A549 (cell line): ENCODE results near the gene ALAS2. TPM values are rescaled to one million over a fixed set of nuclear protein-coding genes. Genes with fewer than 3 reads are reported as not detected.

Source experiments
- ATAC-seq, 2 experiments: fragments of 200-7000 bp in 1 of 2; fragments of >200 bp in 1 of 2; cut with Nextera tagmentation in 1 of 2; cut with Tn5 transposase in 1 of 2; 3 replicates each; pipeline versions ENCODE4 v1.8.0 to v1.9.1; 2018 to 2020; ENCODE audit warnings: mild to moderate bottlenecking in 1 of 2, moderate library complexity in 1 of 2
- CTCF ChIA-PET: fragments of 300-600 bp; sonication (Branson Sonifier 250); formaldehyde crosslinking; extraction: SDS; loops from one replicate; lab custom pipeline; 2021; ENCODE audit warnings: antibody characterized with exemption, inconsistent platforms; lab: Yijun Ruan, JAX
- POLR2A ChIA-PET: fragments of 350-600 bp; formaldehyde crosslinking; extraction: SDS; loops from one replicate; lab custom pipeline; 2021; ENCODE audit warnings: antibody characterized with exemption, inconsistent platforms; lab: Yijun Ruan, JAX
- DNase-seq, 2 experiments: peaks; one replicate each; pipeline versions ENCODE4 v3.0.0 to v3.0.0-alpha.2; 2011 to 2016; ENCODE audit warnings: low read depth in 1 of 2, low spot score in 1 of 2
- FAIRE-seq: peaks from 2 replicates; lab custom pipeline; 2011; peaks lifted over from hg19 to GRCh38; lab: Jason Lieb, UNC
- H3K27ac ChIP-seq, 2 experiments: fragments of >200 bp; sonication (Bioruptor Twin); formaldehyde crosslinking; 3 replicates each; pipeline ENCODE4 v1.5.1; 2016 to 2017
- H3K4me1 ChIP-seq: fragments of >200 bp; sonication (Bioruptor Twin); formaldehyde crosslinking; 3 replicates; pipeline ENCODE4 v1.6.1; 2016
- H3K4me2 ChIP-seq: fragments of >200 bp; sonication (Bioruptor Twin); formaldehyde crosslinking; 3 replicates; pipeline ENCODE4 v1.6.1; 2016
- H3K4me3 ChIP-seq: fragments of >200 bp; sonication (Bioruptor Twin); formaldehyde crosslinking; 3 replicates; pipeline ENCODE4 v1.5.1; 2016
- H3K9me3 ChIP-seq: fragments of >200 bp; sonication (Bioruptor Twin); formaldehyde crosslinking; 3 replicates; pipeline ENCODE4 v1.6.1; 2016
- BHLHE40 ChIP-seq: IDR thresholded peaks from 2 replicates; pipeline ENCODE4 v1.6.1; 2012; ENCODE audit warnings: low read depth, low read length, inconsistent platforms
- CBX2 ChIP-seq: fragments of 200-600 bp; sonication (generic); IDR thresholded peaks from 2 replicates; pipeline ENCODE4 v1.6.1; 2016; ENCODE audit warnings: low read depth, mild to moderate bottlenecking, borderline replicate concordance
- CEBPB ChIP-seq, 2 experiments: fragments of >200 bp in 1 of 2; sonication (Bioruptor Twin) in 1 of 2; formaldehyde crosslinking in 1 of 2; IDR thresholded peaks; 2 replicates each; pipeline ENCODE4 v1.6.1; 2012 to 2016
- CHD4 ChIP-seq: fragments of 200-600 bp; sonication (generic); IDR thresholded peaks from 2 replicates; pipeline ENCODE4 v1.6.1; 2016; ENCODE audit warnings: antibody characterized with exemption, mild to moderate bottlenecking, borderline replicate concordance
- EHF ChIP-seq: fragments of 250-450 bp; sonication (Bioruptor Pico); IDR thresholded peaks from 2 replicates; pipeline ENCODE4 v1.5.0; 2020; ENCODE audit warnings: mild to moderate bottlenecking
- EHMT2 ChIP-seq: fragments of 200-600 bp; sonication (generic); IDR thresholded peaks from 2 replicates; pipeline ENCODE4 v1.6.1; 2016; ENCODE audit warnings: antibody characterized with exemption, low read depth, mild to moderate bottlenecking, moderate library complexity
- ESRRA ChIP-seq: fragments of 150-350 bp; IDR thresholded peaks from 2 replicates; pipeline ENCODE4 v1.6.1; 2014; ENCODE audit warnings: mild to moderate bottlenecking, low read length, borderline replicate concordance
- FOXS1 ChIP-seq: fragments of 250-450 bp; sonication (Bioruptor Pico); IDR thresholded peaks from 2 replicates; pipeline ENCODE4 v1.5.0; 2020; ENCODE audit warnings: mild to moderate bottlenecking, moderate library complexity
- HOXA7 ChIP-seq: fragments of 250-450 bp; sonication (Bioruptor Pico); IDR thresholded peaks from 2 replicates; pipeline ENCODE4 v1.5.0; 2020; ENCODE audit warnings: mild to moderate bottlenecking, moderate library complexity
- HOXB5 ChIP-seq: fragments of 250-450 bp; sonication (Bioruptor Pico); IDR thresholded peaks from 2 replicates; pipeline ENCODE4 v1.5.0; 2020; ENCODE audit warnings: mild to moderate bottlenecking, moderate library complexity
- JUN ChIP-seq, 2 experiments: fragments of >200 bp; sonication (Bioruptor Twin); formaldehyde crosslinking; IDR thresholded peaks; 2 replicates in 1 of 2; 3 replicates in 1 of 2; pipeline ENCODE4 v1.6.1; 2016 to 2017
- KDM1A ChIP-seq: fragments of 200-600 bp; sonication (generic); IDR thresholded peaks from 2 replicates; pipeline ENCODE4 v1.6.1; 2016; ENCODE audit warnings: low read depth, mild to moderate bottlenecking
- MAFK ChIP-seq: fragments of 450-650 bp; IDR thresholded peaks from 2 replicates; pipeline ENCODE4 v1.6.1; 2014; ENCODE audit not compliant: partially characterized antibody
- MAZ ChIP-seq: fragments of 150-350 bp; IDR thresholded peaks from 2 replicates; pipeline ENCODE4 v1.6.1; 2014; ENCODE audit warnings: antibody characterized with exemption, low read depth, low read length, borderline replicate concordance
- MYC ChIP-seq: IDR thresholded peaks from 2 replicates; pipeline ENCODE4 v1.6.1; 2012; ENCODE audit warnings: mild to moderate bottlenecking, inconsistent platforms, low read length, improper control_type of control experiment, borderline replicate concordance
- NFE2L2 ChIP-seq: fragments of 150-350 bp; conservative IDR thresholded peaks from 2 replicates; pipeline ENCODE4 v1.6.1; 2014; ENCODE audit warnings: low read length
- POLR2AphosphoS2 ChIP-seq: conservative IDR thresholded peaks from 2 replicates; pipeline ENCODE4 v1.6.1; 2012; ENCODE audit warnings: low read length, improper control_type of control experiment, inconsistent platforms
- RAD21 ChIP-seq, 2 experiments: fragments of >200 bp in 1 of 2; sonication (Bioruptor Twin) in 1 of 2; formaldehyde crosslinking in 1 of 2; IDR thresholded peaks in 1 of 2; conservative IDR thresholded peaks in 1 of 2; 2 replicates in 1 of 2; 3 replicates in 1 of 2; pipeline ENCODE4 v1.6.1; 2012 to 2018; ENCODE audit warnings: inconsistent platforms in 1 of 2
- RFX5 ChIP-seq: fragments of 450-650 bp; IDR thresholded peaks from 2 replicates; pipeline ENCODE4 v1.7.1; 2014; ENCODE audit warnings: antibody characterized with exemption, mild to moderate bottlenecking, moderate library complexity
- RNF2 ChIP-seq: fragments of 200-600 bp; sonication (generic); IDR thresholded peaks from 2 replicates; pipeline ENCODE4 v1.6.1; 2016; ENCODE audit warnings: low read depth, mild to moderate bottlenecking, antibody characterized with exemption, moderate library complexity, borderline replicate concordance
- TP53 ChIP-seq: fragments of 250-450 bp; sonication (Bioruptor Pico); IDR thresholded peaks from 2 replicates; pipeline ENCODE4 v1.5.0; 2021; ENCODE audit warnings: mild to moderate bottlenecking, moderate library complexity
- WGBS: methylation state at CpG from one replicate; pipeline ENCODE4 v1.1.6; 2017; ENCODE audit errors: missing lambda C conversion rate; 5-methylcytosine and 5-hydroxymethylcytosine counted together
- polyA plus RNA-seq, 4 experiments: library from polyadenylated mRNA; depleted of rRNA in 3 of 4; stranded (reverse); fragments of >200 nt; fragmentation: RNase III in 1 of 4; extraction: RNeasy Plus Mini Kit Qiagen cat#74134 plus additional on column Dnase treatment in 1 of 4; gene quantifications; 2 replicates in 3 of 4; 3 replicates in 1 of 4; pipeline ENCODE4 v1.2.3, GENCODE V29; 2011 to 2017
- TF ChIP-seq, protein P1 (sequence below): fragments of >200 bp; sonication (Bioruptor Twin); formaldehyde crosslinking; IDR thresholded peaks from 3 replicates; pipeline ENCODE4 v1.6.1; 2016
- TF ChIP-seq, protein P2 (sequence below): IDR thresholded peaks from 2 replicates; pipeline ENCODE4 v1.6.1; 2012
- TF ChIP-seq, protein P3 (sequence below): IDR thresholded peaks from 2 replicates; pipeline ENCODE4 v1.6.1; 2012
- TF ChIP-seq, protein P4 (sequence below): fragments of 250-450 bp; sonication (Bioruptor Pico); IDR thresholded peaks from 2 replicates; pipeline ENCODE4 v1.5.0; 2021; ENCODE audit warnings: mild to moderate bottlenecking, moderate library complexity, borderline replicate concordance

ALAS2 gene
- polyA plus RNA-seq, 2 of the 4 experiments (the other 2 are of a cell fraction): not detected

DNA sequence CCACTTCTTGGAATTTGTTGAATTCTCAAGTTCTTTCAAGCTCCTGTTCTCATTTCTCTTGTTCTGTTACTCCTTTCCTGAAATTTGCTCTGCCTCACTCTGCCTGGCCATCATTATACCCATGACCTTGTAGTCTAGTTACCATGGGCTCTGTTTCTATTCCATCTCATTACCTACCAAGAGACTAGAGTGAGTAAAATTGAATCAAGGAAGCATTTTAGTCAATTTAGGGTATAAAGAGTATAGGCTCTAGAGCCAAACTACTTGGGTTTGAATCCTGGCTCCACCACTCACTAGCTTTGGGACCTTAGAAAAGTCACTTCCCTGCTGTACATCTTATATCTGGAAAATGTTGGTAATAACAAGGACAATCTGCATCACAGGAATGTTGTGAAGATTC lies 2.2 kb downstream of the ALAS2 start:
- POLR2A ChIA-PET: no interaction called here
- no peak for FAIRE-seq
- Histone ChIP-seq H3K4me2 (no peak overlapping the region), H3K4me3 (no peak overlapping the region), H3K4me1 (no peaks in the 10 kb centered on the region), H3K9me3 (no peaks in the 10 kb centered on the region), H3K27ac (no peak overlapping the region)
- no peak for ATAC-seq
- TF ChIP-seq RAD21 (conservative IDR thresholded peaks at IDR 0.05 in 1 of 2, IDR thresholded peaks at IDR 0.05 in 1 of 2) (no peak), EHMT2 (no peak)
- TF ChIP-seq, protein P1, sequence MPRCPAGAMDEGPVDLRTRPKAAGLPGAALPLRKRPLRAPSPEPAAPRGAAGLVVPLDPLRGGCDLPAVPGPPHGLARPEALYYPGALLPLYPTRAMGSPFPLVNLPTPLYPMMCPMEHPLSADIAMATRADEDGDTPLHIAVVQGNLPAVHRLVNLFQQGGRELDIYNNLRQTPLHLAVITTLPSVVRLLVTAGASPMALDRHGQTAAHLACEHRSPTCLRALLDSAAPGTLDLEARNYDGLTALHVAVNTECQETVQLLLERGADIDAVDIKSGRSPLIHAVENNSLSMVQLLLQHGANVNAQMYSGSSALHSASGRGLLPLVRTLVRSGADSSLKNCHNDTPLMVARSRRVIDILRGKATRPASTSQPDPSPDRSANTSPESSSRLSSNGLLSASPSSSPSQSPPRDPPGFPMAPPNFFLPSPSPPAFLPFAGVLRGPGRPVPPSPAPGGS: no peak
- CTCF ChIA-PET: no interaction called here
- no peak for DNase-seq

DNA sequence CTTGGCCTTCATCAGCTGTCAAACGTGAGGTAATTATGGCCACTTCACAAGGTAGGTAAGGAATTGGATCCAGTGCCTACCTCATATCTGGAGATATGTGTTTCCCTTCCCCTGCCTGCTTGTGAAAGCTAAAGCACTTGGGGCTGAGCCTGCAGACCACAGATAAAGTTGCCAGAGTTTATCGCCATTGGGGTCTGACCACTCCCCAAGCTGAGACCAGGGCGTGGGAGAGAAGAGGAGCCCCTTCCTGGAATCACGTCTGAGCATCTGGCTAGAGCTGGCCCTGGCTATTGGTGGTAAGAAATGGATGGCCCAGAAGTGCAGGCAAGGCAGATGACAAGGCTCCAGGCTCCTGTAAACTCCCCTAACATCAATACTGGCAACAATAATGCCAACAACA lies 2.7 kb downstream of the ALAS2 start:
- Histone ChIP-seq H3K4me2 (no peak overlapping the region), H3K27ac (no peak overlapping the region), H3K9me3 (no peaks in the 10 kb centered on the region)
- DNase-seq: no peak
- CTCF ChIA-PET: no interaction called here
- 7% methylated on average over 3 of the region's 4 CpGs for WGBS
- TF ChIP-seq BHLHE40: no peak
- TF ChIP-seq ESRRA: no peak
- TF ChIP-seq TP53 (CRISPR knock-in tag): no peak
- TF ChIP-seq, all 56 proteins: peak for 0
- H3K4me1 ChIP-seq: no peaks in the 10 kb centered on the region
- no peak for ATAC-seq
- POLR2A ChIA-PET: no interaction called here
- no peak overlapping the region for H3K4me3 ChIP-seq
- no peak for FAIRE-seq

DNA sequence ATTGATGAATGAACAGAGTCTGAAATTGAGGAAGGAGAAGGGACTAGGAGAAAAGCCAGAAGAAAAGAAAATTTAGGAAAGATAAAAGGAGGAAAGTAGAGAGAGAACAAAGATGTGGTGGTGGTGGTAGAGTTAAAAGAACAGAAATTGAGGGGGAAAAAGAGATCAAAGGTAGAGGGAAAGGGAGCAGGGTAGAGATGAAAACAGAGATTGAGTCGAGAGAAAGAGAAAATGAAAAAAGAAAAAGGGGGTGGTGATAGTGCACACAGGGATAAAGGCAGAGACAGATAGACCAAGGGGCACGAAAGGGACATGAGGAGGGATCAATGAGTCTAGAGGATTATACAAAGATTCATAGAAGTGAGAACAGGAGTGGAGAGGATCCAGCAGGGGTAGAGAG lies 3.9 kb downstream of the ALAS2 start:
- TF ChIP-seq HOXB5 (CRISPR knock-in tag) (no peak), CHD4 (no peak), HOXA7 (CRISPR knock-in tag) (no peak), CEBPB (IDR thresholded peaks at IDR 0.05) (no peak), MAZ (no peak), MYC (no peak), RNF2 (no peak), MAFK (no peak), NFE2L2 (no peak), RFX5 (no peak), POLR2AphosphoS2 (no peak), EHF (CRISPR knock-in tag) (no peak), KDM1A (no peak)
- TF ChIP-seq, all 56 proteins: peak for 0
- ATAC-seq (no peak), DNase-seq (no peak), FAIRE-seq (no peak)
- Histone ChIP-seq H3K4me1 (no peaks in the 10 kb centered on the region), H3K4me3 (no peak overlapping the region), H3K9me3 (no peaks in the 10 kb centered on the region), H3K4me2 (no peak overlapping the region), H3K27ac (no peak overlapping the region)
- 7% methylated on average over 2 of the region's 2 CpGs for WGBS
- ChIA-PET POLR2A (no interaction called here), CTCF (no interaction called here)

DNA sequence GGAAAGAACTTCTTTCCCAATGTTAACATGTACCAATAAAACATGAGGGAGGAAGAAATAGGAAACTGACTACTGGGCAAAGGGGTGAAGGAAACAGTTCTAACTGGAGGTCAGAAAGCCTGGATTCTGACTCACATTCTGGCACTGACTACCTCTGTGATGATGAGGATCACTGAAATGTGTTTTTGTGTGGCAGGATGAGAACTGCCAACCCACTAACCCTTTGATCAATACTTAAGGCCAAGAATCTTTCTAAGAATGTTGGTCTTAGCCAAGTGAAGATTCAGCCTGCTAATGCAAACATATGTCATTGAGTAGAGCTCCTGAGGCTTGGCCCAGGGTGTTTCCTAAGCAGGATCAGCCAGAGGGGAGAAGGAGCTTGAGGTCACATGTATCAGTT lies 4.6 kb downstream of the ALAS2 start:
- no peak overlapping the region for H3K27ac ChIP-seq
- no peak overlapping the region for H3K4me2 ChIP-seq
- TF ChIP-seq, protein P2, sequence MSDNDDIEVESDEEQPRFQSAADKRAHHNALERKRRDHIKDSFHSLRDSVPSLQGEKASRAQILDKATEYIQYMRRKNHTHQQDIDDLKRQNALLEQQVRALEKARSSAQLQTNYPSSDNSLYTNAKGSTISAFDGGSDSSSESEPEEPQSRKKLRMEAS: no peak
- TF ChIP-seq CBX2 (no peak), FOXS1 (no peak), JUN (IDR thresholded peaks at IDR 0.05) (no peak)
- TF ChIP-seq, protein P3, sequence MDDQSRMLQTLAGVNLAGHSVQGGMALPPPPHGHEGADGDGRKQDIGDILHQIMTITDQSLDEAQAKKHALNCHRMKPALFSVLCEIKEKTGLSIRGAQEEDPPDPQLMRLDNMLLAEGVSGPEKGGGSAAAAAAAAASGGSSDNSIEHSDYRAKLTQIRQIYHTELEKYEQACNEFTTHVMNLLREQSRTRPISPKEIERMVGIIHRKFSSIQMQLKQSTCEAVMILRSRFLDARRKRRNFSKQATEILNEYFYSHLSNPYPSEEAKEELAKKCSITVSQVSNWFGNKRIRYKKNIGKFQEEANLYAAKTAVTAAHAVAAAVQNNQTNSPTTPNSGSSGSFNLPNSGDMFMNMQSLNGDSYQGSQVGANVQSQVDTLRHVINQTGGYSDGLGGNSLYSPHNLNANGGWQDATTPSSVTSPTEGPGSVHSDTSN: no peak
- TF ChIP-seq, protein P4, sequence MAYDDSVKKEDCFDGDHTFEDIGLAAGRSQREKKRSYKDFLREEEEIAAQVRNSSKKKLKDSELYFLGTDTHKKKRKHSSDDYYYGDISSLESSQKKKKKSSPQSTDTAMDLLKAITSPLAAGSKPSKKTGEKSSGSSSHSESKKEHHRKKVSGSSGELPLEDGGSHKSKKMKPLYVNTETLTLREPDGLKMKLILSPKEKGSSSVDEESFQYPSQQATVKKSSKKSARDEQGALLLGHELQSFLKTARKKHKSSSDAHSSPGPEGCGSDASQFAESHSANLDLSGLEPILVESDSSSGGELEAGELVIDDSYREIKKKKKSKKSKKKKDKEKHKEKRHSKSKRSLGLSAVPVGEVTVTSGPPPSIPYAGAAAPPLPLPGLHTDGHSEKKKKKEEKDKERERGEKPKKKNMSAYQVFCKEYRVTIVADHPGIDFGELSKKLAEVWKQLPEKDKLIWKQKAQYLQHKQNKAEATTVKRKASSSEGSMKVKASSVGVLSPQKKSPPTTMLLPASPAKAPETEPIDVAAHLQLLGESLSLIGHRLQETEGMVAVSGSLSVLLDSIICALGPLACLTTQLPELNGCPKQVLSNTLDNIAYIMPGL (CRISPR knock-in tag): no peak
- no peak overlapping the region for H3K4me3 ChIP-seq
- no peak for FAIRE-seq
- no peaks in the 10 kb centered on the region for H3K9me3 ChIP-seq
- POLR2A ChIA-PET: no interaction called here
- no peaks in the 10 kb centered on the region for H3K4me1 ChIP-seq
- no peak for DNase-seq
- CTCF ChIA-PET: interaction anchor here (1.9 kb wide), 1 partner anchor 15 kb away, joined by 6 read pairs; no protein-coding TSS in a partner anchor
- no peak for ATAC-seq
